ENCODE results near the gene GTPBP4.

Gene GTPBP4

GRCh38 chr10:987870-988666 is at the start of gene GTPBP4:
TSS of gene GTPBP4 (plus strand) at chr10:988434. CDS start at chr10:988480, 46 bp downstream.
- DNase-seq: peak; percentile 96
- Histone ChIP-seq H3K36me3 (replicated peaks) (peaks cover 7% of the 10 kb centered on the region), H3K27me3 (replicated peaks) (no peaks in the 10 kb centered on the region), H3K27ac (peak within 1 kb of the TSS; percentile 98), H3K4me3 (ENCODE audit: low read depth, low read length) (peak within 1 kb of the TSS; percentile 94)
- TF ChIP-seq CTCF (IDR thresholded peaks at IDR 0.05; ENCODE audit: low read depth, low read length, missing control alignments): peak; percentile 3
- in situ Hi-C loops (cut with HindIII; ENCODE audit: low pct_ligation_motif_present, low sequenced_read_pairs): no loop called here

- H3K27ac ChIP-seq: no peak overlapping the region
- no peaks in the 10 kb centered on the region for H3K36me3 ChIP-seq (replicated peaks)
- TF ChIP-seq CTCF (IDR thresholded peaks at IDR 0.05; ENCODE audit: low read depth, low read length, missing control alignments): no peak
- in situ Hi-C loops (cut with HindIII; ENCODE audit: low pct_ligation_motif_present, low sequenced_read_pairs): no loop called here
- H3K27me3 ChIP-seq (replicated peaks): no peaks in the 10 kb centered on the region
- no peak overlapping the region for H3K4me3 ChIP-seq (ENCODE audit: low read depth, low read length)
- no peak for DNase-seq
Observed at GRCh38 chr10:938941-939678, 49.1 kb upstream of the GTPBP4 start.

- no peak for DNase-seq
- H3K27me3 ChIP-seq (replicated peaks): no peaks in the 10 kb centered on the region
- no peak overlapping the region for H3K27ac ChIP-seq
- in situ Hi-C loops (cut with HindIII; ENCODE audit: low pct_ligation_motif_present, low sequenced_read_pairs): no loop called here
- no peaks in the 10 kb centered on the region for H3K36me3 ChIP-seq (replicated peaks)
- no peak overlapping the region for H3K4me3 ChIP-seq (ENCODE audit: low read depth, low read length)
- no peak for TF ChIP-seq CTCF (IDR thresholded peaks at IDR 0.05; ENCODE audit: low read depth, low read length, missing control alignments)
Observed at GRCh38 chr10:943334-944033, 44.8 kb upstream of the GTPBP4 start.

- TF ChIP-seq CTCF (IDR thresholded peaks at IDR 0.05; ENCODE audit: low read depth, low read length, missing control alignments): no peak
- in situ Hi-C loops (cut with HindIII; ENCODE audit: low pct_ligation_motif_present, low sequenced_read_pairs): no loop called here
- Histone ChIP-seq H3K27ac (no peak overlapping the region), H3K4me3 (ENCODE audit: low read depth, low read length) (no peak overlapping the region), H3K36me3 (replicated peaks) (no peaks in the 10 kb centered on the region), H3K27me3 (replicated peaks) (no peaks in the 10 kb centered on the region)
- peak; percentile 48 for DNase-seq
Observed at GRCh38 chr10:944034-944831, 44.0 kb upstream of the GTPBP4 start.

GRCh38 chr10:945778-946177 is 42.5 kb upstream of the GTPBP4 start:
- H3K4me3 ChIP-seq (ENCODE audit: low read depth, low read length): no peak overlapping the region
- DNase-seq: no peak
- H3K27ac ChIP-seq: no peak overlapping the region
- TF ChIP-seq CTCF (IDR thresholded peaks at IDR 0.05; ENCODE audit: low read depth, low read length, missing control alignments): no peak
- H3K36me3 ChIP-seq (replicated peaks): no peaks in the 10 kb centered on the region
- no peaks in the 10 kb centered on the region for H3K27me3 ChIP-seq (replicated peaks)
- in situ Hi-C loops (cut with HindIII; ENCODE audit: low pct_ligation_motif_present, low sequenced_read_pairs): no loop called here
